ENCODE measurements around the gene BMP2K.

Gene BMP2K

GRCh38 chr4:78765432-78766006 is 10.6 kb upstream of the BMP2K start:
- no peak for DNase-seq

GRCh38 chr4:78766026-78766425 is 10.1 kb upstream of the BMP2K start:
- DNase-seq: no peak

- no peak for DNase-seq
Measured at GRCh38 chr4:78766650-78767049, 9.5 kb upstream of the BMP2K start.

GRCh38 chr4:78767350-78767749 is 8.8 kb upstream of the BMP2K start:
- no peak for DNase-seq

- no peak for DNase-seq
Measured at GRCh38 chr4:78768452-78769180, 7.5 kb upstream of the BMP2K start.

- no peak for DNase-seq
Measured at GRCh38 chr4:78770091-78770642, 6.0 kb upstream of the BMP2K start.

GRCh38 chr4:78772526-78773091 is 3.5 kb upstream of the BMP2K start:
- no peak for DNase-seq

- DNase-seq: no peak
Measured at GRCh38 chr4:78774417-78774816, 1.7 kb upstream of the BMP2K start.

GRCh38 chr4:78775303-78776078 is 659 bp upstream of the BMP2K start:
- peak; percentile 90 for DNase-seq

GRCh38 chr4:78776729-78777575 is 802 bp downstream of the BMP2K start:
- DNase-seq: peak; percentile 73

- no peak for DNase-seq
Measured at GRCh38 chr4:78777576-78777940, 1.4 kb downstream of the BMP2K start.

- DNase-seq: no peak
Measured at GRCh38 chr4:78778530-78778929, 2.4 kb downstream of the BMP2K start.

- DNase-seq: no peak
Measured at GRCh38 chr4:78779280-78779679, 3.1 kb downstream of the BMP2K start.

GRCh38 chr4:78780093-78780492 is 3.9 kb downstream of the BMP2K start:
- DNase-seq: no peak

GRCh38 chr4:78781139-78781538 is 5.0 kb downstream of the BMP2K start:
- DNase-seq: no peak

- DNase-seq: no peak
Measured at GRCh38 chr4:78781924-78782323, 5.8 kb downstream of the BMP2K start.

GRCh38 chr4:78784236-78784865 is 8.2 kb downstream of the BMP2K start:
- no peak for DNase-seq

- DNase-seq: no peak
Measured at GRCh38 chr4:78787392-78788006, 11.3 kb downstream of the BMP2K start.

- DNase-seq: no peak
Measured at GRCh38 chr4:78788007-78788889, 12.1 kb downstream of the BMP2K start.
